ENCODE results near the gene POGLUT2. TPM values are rescaled to one million over a fixed set of nuclear protein-coding genes. Genes with fewer than 3 reads are reported as not detected.

The POGLUT2 gene
- 5.6 to 7.2 TPM (median 6.2 TPM) in 5 replicates for total RNA-seq (2022; extraction: Qiagen RNA extraction)

GRCh38 chr13:102798581-102799425 lies at the start of gene POGLUT2, which contains the start of gene BIVM:
TSS of gene POGLUT2 (minus strand) at chr13:102798976. CDS start at chr13:102798670, 306 bp downstream.
TSS of gene BIVM (plus strand) at chr13:102799119. CDS start at chr13:102807268, 8,149 bp downstream.

GRCh38 chr13:102845630-102846260 lies 47.0 kb upstream of the POGLUT2 start, which contains the start of gene ERCC5:
TSS of gene ERCC5 (plus strand) at chr13:102846032. CDS start at chr13:102846267, 235 bp downstream.

GRCh38 chr13:102773441-102774213 lies 25.1 kb downstream of the POGLUT2 start, which contains the start of gene TEX30:
TSS of gene TEX30 (minus strand) at chr13:102773786. CDS start at chr13:102770026, 3,760 bp downstream.

Other genes starting within 250 kb of the POGLUT2 start
- 13.0 to 17.5 TPM (median 15.5 TPM) in 5 replicates for gene TPP2, start 202.0 kb downstream of the POGLUT2 start, total RNA-seq (2022; extraction: Qiagen RNA extraction)
- not detected in 5 replicates for gene METTL21C, start 103.9 kb downstream of the POGLUT2 start, total RNA-seq (2022; extraction: Qiagen RNA extraction)
- gene TEX30, start 25.2 kb downstream of the POGLUT2 start, total RNA-seq (2022; extraction: Qiagen RNA extraction): 12.8 to 15.1 TPM (median 13.9 TPM) in 5 replicates
- 2.3 to 5.7 TPM (median 3.8 TPM) in 5 replicates for gene BIVM, start 143 bp upstream of the POGLUT2 start, total RNA-seq (2022; extraction: Qiagen RNA extraction)
- gene ERCC5, start 47.1 kb upstream of the POGLUT2 start, total RNA-seq (2022; extraction: Qiagen RNA extraction): 14.5 to 19.2 TPM (median 16.2 TPM) in 5 replicates

All from A549 treated with Mapracorat at 1 μM for 4 hours (cell line).